PC-3 (cell line): Measurements from ENCODE around the gene APLP1.

ENCODE experiments used
- EZH2 ChIP-seq: fragments of 300-600 bp; sonication (generic); IDR thresholded peaks from one replicate; pipeline ENCODE4 v1.6.1; 2017; ENCODE audit warnings: antibody characterized with exemption, mild to moderate bottlenecking, low read length; ENCODE audit not compliant: unreplicated experiment
- EZH2phosphoT487 ChIP-seq: fragments of 300-600 bp; sonication (generic); IDR thresholded peaks from 2 replicates; pipeline ENCODE4 v1.6.1; 2018; ENCODE audit warnings: mild to moderate bottlenecking, antibody characterized with exemption, low read length, borderline replicate concordance
- TF ChIP-seq, protein P1 (sequence below): fragments of 300-600 bp; sonication (generic); conservative IDR thresholded peaks from 2 replicates; pipeline ENCODE4 v1.5.1; 2017; ENCODE audit warnings: antibody characterized with exemption, low read depth, mild to moderate bottlenecking, low read length

DNA sequence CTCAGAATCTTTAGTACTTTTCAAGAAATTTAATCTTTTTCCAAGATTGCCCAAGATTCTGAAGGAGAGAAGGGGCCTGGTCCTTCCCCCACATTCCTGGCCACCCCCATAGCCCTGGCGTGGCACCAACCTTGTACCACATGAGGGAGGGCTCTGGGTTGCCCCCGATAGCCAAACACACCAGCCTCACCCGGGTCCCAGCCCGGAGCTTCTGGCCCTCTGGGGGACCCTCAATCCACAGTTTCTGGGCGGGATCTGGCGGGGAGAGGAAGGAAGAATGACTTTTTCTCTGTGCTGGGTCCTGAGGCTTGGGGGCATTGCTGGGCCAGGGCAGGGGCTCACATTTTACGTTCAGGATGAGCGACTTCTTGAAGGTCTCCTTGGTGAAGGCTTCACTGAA lies 20.5 kb upstream of the APLP1 start:
- TF ChIP-seq, protein P1, sequence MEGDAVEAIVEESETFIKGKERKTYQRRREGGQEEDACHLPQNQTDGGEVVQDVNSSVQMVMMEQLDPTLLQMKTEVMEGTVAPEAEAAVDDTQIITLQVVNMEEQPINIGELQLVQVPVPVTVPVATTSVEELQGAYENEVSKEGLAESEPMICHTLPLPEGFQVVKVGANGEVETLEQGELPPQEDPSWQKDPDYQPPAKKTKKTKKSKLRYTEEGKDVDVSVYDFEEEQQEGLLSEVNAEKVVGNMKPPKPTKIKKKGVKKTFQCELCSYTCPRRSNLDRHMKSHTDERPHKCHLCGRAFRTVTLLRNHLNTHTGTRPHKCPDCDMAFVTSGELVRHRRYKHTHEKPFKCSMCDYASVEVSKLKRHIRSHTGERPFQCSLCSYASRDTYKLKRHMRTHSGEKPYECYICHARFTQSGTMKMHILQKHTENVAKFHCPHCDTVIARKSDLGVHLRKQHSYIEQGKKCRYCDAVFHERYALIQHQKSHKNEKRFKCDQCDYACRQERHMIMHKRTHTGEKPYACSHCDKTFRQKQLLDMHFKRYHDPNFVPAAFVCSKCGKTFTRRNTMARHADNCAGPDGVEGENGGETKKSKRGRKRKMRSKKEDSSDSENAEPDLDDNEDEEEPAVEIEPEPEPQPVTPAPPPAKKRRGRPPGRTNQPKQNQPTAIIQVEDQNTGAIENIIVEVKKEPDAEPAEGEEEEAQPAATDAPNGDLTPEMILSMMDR, result no peak
- TF ChIP-seq EZH2 (no peak), EZH2phosphoT487 (no peak)
